SK-N-SH (cell line): Measurements from ENCODE around the gene KIF16B.

ENCODE experiments used
- CTCF ChIP-seq: fragments of 200-600 bp; sonication (generic); IDR thresholded peaks from 2 replicates; pipeline ENCODE4 v1.6.1; 2017; ENCODE audit warnings: antibody characterized with exemption, mild to moderate bottlenecking, moderate library complexity
- EZH2phosphoT487 ChIP-seq: fragments of 200-600 bp; sonication (generic); IDR thresholded peaks from 2 replicates; pipeline ENCODE4 v1.6.1; 2017; ENCODE audit warnings: low read depth, mixed run types, mild to moderate bottlenecking, antibody characterized with exemption, moderate library complexity, borderline replicate concordance
- POLR2AphosphoS5 ChIP-seq: IDR thresholded peaks from 2 replicates; pipeline ENCODE4 v1.6.1; 2012; ENCODE audit warnings: low read depth, low read length
- RAD21 ChIP-seq: IDR thresholded peaks from 2 replicates; pipeline ENCODE4 v1.6.1; 2012; ENCODE audit warnings: mild to moderate bottlenecking, low read length
- REST ChIP-seq: IDR thresholded peaks from 2 replicates; pipeline ENCODE4 v1.6.1; 2012; ENCODE audit warnings: mild to moderate bottlenecking, low read depth, low read length, moderate library complexity
- RFX5 ChIP-seq: IDR thresholded peaks from 2 replicates; pipeline ENCODE4 v1.6.1; 2012; ENCODE audit warnings: mild to moderate bottlenecking, improper control_type of control experiment, low read length
- SIN3A ChIP-seq: IDR thresholded peaks from 2 replicates; pipeline ENCODE4 v1.6.1; 2012; ENCODE audit warnings: low read depth, mild to moderate bottlenecking, low read length, moderate library complexity, borderline replicate concordance
- USF2 ChIP-seq: fragments of 150-350 bp; IDR thresholded peaks from 2 replicates; pipeline ENCODE4 v1.6.1; 2017; ENCODE audit warnings: antibody characterized with exemption, low read length, low read depth, borderline replicate concordance

- TF ChIP-seq POLR2AphosphoS5 (no peak), REST (no peak), CTCF (no peak), RAD21 (no peak), SIN3A (no peak), EZH2phosphoT487 (no peak), USF2 (no peak), RFX5 (no peak)
These were observed 307.9 kb downstream of the KIF16B start for GRCh38 chr20:16265334-16265733.
